NT2/D1 (cell line): ENCODE data around the gene DOK6.

ENCODE experiments used
- YY1 ChIP-seq: IDR thresholded peaks from 2 replicates; pipeline ENCODE4 v1.6.1; 2011; ENCODE audit not compliant: insufficient read length, insufficient read depth
- ZNF274 ChIP-seq: IDR thresholded peaks from 2 replicates; pipeline ENCODE4 v1.6.1; 2011; ENCODE audit warnings: mild to moderate bottlenecking, low read depth, low read length

GRCh38 chr18:69617408-69617807, 216.7 kb downstream of the DOK6 start:
- TF ChIP-seq ZNF274 = no peak
- no peak for TF ChIP-seq YY1
